GM12878 (cell line): Measurements from ENCODE around the gene IFIT3. TPM values are rescaled to one million over a fixed set of nuclear protein-coding genes. Genes with fewer than 3 reads are reported as not detected.

Experiments
- ATAC-seq: fragments of 200-7000 bp; cut with Tn5 transposase; 3 replicates; pipeline ENCODE4 v1.9.1; 2020; ENCODE audit warnings: mild to moderate bottlenecking, moderate library complexity
- BruUV-seq: library from RNA; stranded (reverse); fragments of 400-500 nt; replicated peaks from 2 replicates; lab custom pipeline; 2021; lab: Mats Ljungman, UMichigan
- CTCF ChIA-PET: fragments of 300-600 bp; sonication (Branson Sonifier 250); formaldehyde crosslinking; extraction: SDS; loops from one replicate; lab custom pipeline; 2021; ENCODE audit warnings: inconsistent platforms; lab: Yijun Ruan, JAX
- POLR2A ChIA-PET: fragments of 350-600 bp; formaldehyde crosslinking; extraction: SDS; loops from one replicate; lab custom pipeline; 2021; ENCODE audit warnings: inconsistent platforms; lab: Charles Lee
- RAD21 ChIA-PET: fragments of 300-600 bp; sonication (Branson Sonifier 250); formaldehyde crosslinking; loops from one replicate; lab custom pipeline; 2023; ENCODE audit warnings: antibody characterized with exemption; ENCODE audit not compliant: unreplicated experiment; lab: Charles Lee
- SMC1A ChIA-PET: fragments of 300-600 bp; sonication (Branson Sonifier 250); formaldehyde crosslinking; loops from one replicate; lab custom pipeline; 2023; ENCODE audit not compliant: unreplicated experiment, uncharacterized antibody; lab: Charles Lee
- DNase-seq: peaks from one replicate; pipeline ENCODE4 v3.0.0-alpha.2; 2011; ENCODE audit warnings: low read depth, low spot score
- FAIRE-seq: peaks from 3 replicates; lab custom pipeline; 2011; peaks lifted over from hg19 to GRCh38; lab: Jason Lieb, UNC
- H2AFZ ChIP-seq: 2 replicates; pipeline ENCODE4 v1.6.0; 2011; ENCODE audit warnings: low read depth, low read length, control low read depth; ENCODE audit not compliant: control insufficient read depth
- H3K27ac ChIP-seq: 2 replicates; pipeline ENCODE4 v1.5.1; 2011; ENCODE audit warnings: control low read depth; ENCODE audit not compliant: control insufficient read depth, insufficient read depth
- H3K27me3 ChIP-seq, 2 experiments: replicated peaks in 1 of 2; 2 replicates each; pipeline versions ENCODE4 v1.6.0 to v1.6.1; 2011; ENCODE audit warnings: low read length in 1 of 2; ENCODE audit not compliant: control insufficient read depth in 2 of 2, insufficient read depth in 2 of 2
- H3K36me3 ChIP-seq, 2 experiments: 2 replicates each; pipeline ENCODE4 v1.5.1; 2011; ENCODE audit warnings: low read length in 1 of 2; ENCODE audit not compliant: control insufficient read depth in 2 of 2, insufficient read depth in 2 of 2
- H3K4me1 ChIP-seq: 2 replicates; pipeline ENCODE4 v1.6.1; 2011; ENCODE audit warnings: mild to moderate bottlenecking, low read length, moderate library complexity, mixed read lengths; ENCODE audit not compliant: control insufficient read depth, insufficient read depth
- H3K4me2 ChIP-seq: 2 replicates; pipeline ENCODE4 v1.6.0; 2011; ENCODE audit warnings: control low read depth; ENCODE audit not compliant: control insufficient read depth, insufficient read depth
- H3K4me3 ChIP-seq: fragments of 200-600 bp; sonication (generic); 2 replicates; pipeline ENCODE4 v1.5.1; 2016
- H3K79me2 ChIP-seq: 2 replicates; pipeline ENCODE4 v1.6.0; 2011; ENCODE audit warnings: low read length; ENCODE audit not compliant: control insufficient read depth, insufficient read depth
- H3K9ac ChIP-seq: 2 replicates; pipeline ENCODE4 v1.8.0; 2011; ENCODE audit warnings: low read length, control low read depth, mixed read lengths; ENCODE audit not compliant: control insufficient read depth, insufficient read depth
- H3K9me3 ChIP-seq: replicated peaks from 3 replicates; pipeline ENCODE4 v1.5.1; 2011; ENCODE audit warnings: mild to moderate bottlenecking, low read length; ENCODE audit not compliant: control insufficient read depth, insufficient read depth
- H4K20me1 ChIP-seq: 2 replicates; pipeline ENCODE4 v1.6.0; 2011; ENCODE audit not compliant: control insufficient read depth, insufficient read depth
- BCL11A ChIP-seq: IDR thresholded peaks from 2 replicates; pipeline ENCODE4 v1.6.1; 2011; ENCODE audit warnings: low read depth, low read length
- GABPA ChIP-seq: IDR thresholded peaks from 2 replicates; pipeline ENCODE4 v1.6.1; 2014; ENCODE audit warnings: antibody characterized with exemption, low read depth, mild to moderate bottlenecking, inconsistent platforms
- POLR2AphosphoS2 ChIP-seq: IDR thresholded peaks from 2 replicates; pipeline ENCODE4 v1.6.1; 2011; ENCODE audit warnings: low read depth, mild to moderate bottlenecking, low read length, improper control_type of control experiment, moderate library complexity
- RAD21 ChIP-seq: IDR thresholded peaks from 2 replicates; pipeline ENCODE4 v1.6.1; 2011; ENCODE audit warnings: mild to moderate bottlenecking, low read depth, low read length, moderate library complexity; ENCODE audit not compliant: insufficient read depth
- RAD51 ChIP-seq: fragments of 450-650 bp; IDR thresholded peaks from 2 replicates; pipeline ENCODE4 v1.6.1; 2016; ENCODE audit warnings: moderate library complexity, mild to moderate bottlenecking, inconsistent platforms
- RFX5 ChIP-seq: IDR thresholded peaks from 2 replicates; pipeline ENCODE4 v1.6.1; 2011; ENCODE audit warnings: low read depth, low read length, improper control_type of control experiment
- STAT3 ChIP-seq: IDR thresholded peaks from 2 replicates; pipeline ENCODE4 v1.6.1; 2011; ENCODE audit warnings: low read depth, low read length, improper control_type of control experiment
- SUZ12 ChIP-seq: fragments of 200-600 bp; sonication (generic); IDR thresholded peaks from one replicate; pipeline ENCODE4 v1.6.1; 2018; ENCODE audit warnings: antibody characterized with exemption, mild to moderate bottlenecking; ENCODE audit not compliant: unreplicated experiment
- ZNF24 ChIP-seq: fragments of 450-650 bp; IDR thresholded peaks from 2 replicates; pipeline ENCODE4 v1.6.1; 2017; ENCODE audit warnings: antibody characterized with exemption, mild to moderate bottlenecking
- ZNF622 ChIP-seq: fragments of 450-650 bp; IDR thresholded peaks from 2 replicates; pipeline ENCODE4 v1.6.1; 2017; ENCODE audit warnings: mild to moderate bottlenecking, inconsistent platforms
- WGBS: methylation state at CpG from one replicate; pipeline ENCODE4 v1.1.6; 2016; ENCODE audit warnings: low lambda C conversion rate; ENCODE audit not compliant: insufficient replicate concordance, insufficient coverage; ENCODE audit errors: missing lambda C conversion rate; 5-methylcytosine and 5-hydroxymethylcytosine counted together
- in situ Hi-C: fragments of 300-500 bp; cut with MboI; formaldehyde crosslinking; loops from 9 replicates; pipeline ENCODE4 v1.14.3; 2018; ENCODE audit warnings: mixed read lengths
- intact Hi-C: fragments of 100-400 bp; cut with micrococcal nuclease; formaldehyde crosslinking; loops from one replicate; pipeline ENCODE4 v1.14.2; 2022; ENCODE audit not compliant: unreplicated experiment
- polyA plus RNA-seq, 11 experiments: library from polyadenylated mRNA; depleted of rRNA in 4 of 11; unstranded in 6 of 11; stranded (reverse) in 5 of 11; fragments of >200 nt; fragmentation: Nextera tagmentation in 4 of 11; fragmentation: Illumina TruSeq in 1 of 11; extraction: Ambion mirVana in 4 of 11; extraction: Trizol in 1 of 11; gene quantifications; 1 replicate in 1 of 11; 2 replicates in 10 of 11; pipeline versions ENCODE4 v1.2.1 to v1.2.3, GENCODE V29; 2011 to 2016; ENCODE audit warnings: inconsistent platforms in 2 of 11, missing spikeins in 2 of 11, low read depth in 1 of 11
- total RNA-seq, 4 experiments: library from RNA; depleted of rRNA in 3 of 4; stranded (reverse); fragments of >200 nt in 3 of 4; fragmentation: Illumina TruSeq in 1 of 4; extraction: Trizol in 1 of 4; gene quantifications; 2 replicates each; pipeline versions ENCODE4 v1.2.1 to v1.2.3, GENCODE V29; 2013 to 2021
- TF ChIP-seq, protein P1 (sequence below): fragments of 450-650 bp; IDR thresholded peaks from 2 replicates; pipeline ENCODE4 v1.6.1; 2016; ENCODE audit warnings: mild to moderate bottlenecking, moderate library complexity, borderline replicate concordance
- TF ChIP-seq, protein P2 (sequence below): fragments of 450-650 bp; formaldehyde crosslinking; IDR thresholded peaks from 2 replicates; pipeline ENCODE4 v1.4.0; 2020; ENCODE audit warnings: mild to moderate bottlenecking, moderate library complexity

The IFIT3 gene
- total and polyA plus RNA-seq, 10 of the 15 experiments (the other 5 are each of a cell fraction or from before 2014, with no cell fraction given) = 27.0 to 70.2 (median 51.1) TPM

- Histone ChIP-seq H4K20me1 (no peaks in the 10 kb centered on the region), H3K9ac (no peak overlapping the region), H3K4me1 (no peaks in the 10 kb centered on the region), H3K4me3 (no peak overlapping the region), H3K79me2 (no peaks in the 10 kb centered on the region), H3K27ac (no peak overlapping the region), H3K4me2 (no peak overlapping the region), H3K9me3 (no peaks in the 10 kb centered on the region), H3K27me3 (no peaks in the 10 kb centered on the region), H2AFZ (no peak overlapping the region), H3K36me3 (no peaks in the 10 kb centered on the region)
- no peak for TF ChIP-seq GABPA
- TF ChIP-seq RAD21 = no peak
- no peak for TF ChIP-seq ZNF622
- no peak for TF ChIP-seq ZNF24
- TF ChIP-seq, protein P1, sequence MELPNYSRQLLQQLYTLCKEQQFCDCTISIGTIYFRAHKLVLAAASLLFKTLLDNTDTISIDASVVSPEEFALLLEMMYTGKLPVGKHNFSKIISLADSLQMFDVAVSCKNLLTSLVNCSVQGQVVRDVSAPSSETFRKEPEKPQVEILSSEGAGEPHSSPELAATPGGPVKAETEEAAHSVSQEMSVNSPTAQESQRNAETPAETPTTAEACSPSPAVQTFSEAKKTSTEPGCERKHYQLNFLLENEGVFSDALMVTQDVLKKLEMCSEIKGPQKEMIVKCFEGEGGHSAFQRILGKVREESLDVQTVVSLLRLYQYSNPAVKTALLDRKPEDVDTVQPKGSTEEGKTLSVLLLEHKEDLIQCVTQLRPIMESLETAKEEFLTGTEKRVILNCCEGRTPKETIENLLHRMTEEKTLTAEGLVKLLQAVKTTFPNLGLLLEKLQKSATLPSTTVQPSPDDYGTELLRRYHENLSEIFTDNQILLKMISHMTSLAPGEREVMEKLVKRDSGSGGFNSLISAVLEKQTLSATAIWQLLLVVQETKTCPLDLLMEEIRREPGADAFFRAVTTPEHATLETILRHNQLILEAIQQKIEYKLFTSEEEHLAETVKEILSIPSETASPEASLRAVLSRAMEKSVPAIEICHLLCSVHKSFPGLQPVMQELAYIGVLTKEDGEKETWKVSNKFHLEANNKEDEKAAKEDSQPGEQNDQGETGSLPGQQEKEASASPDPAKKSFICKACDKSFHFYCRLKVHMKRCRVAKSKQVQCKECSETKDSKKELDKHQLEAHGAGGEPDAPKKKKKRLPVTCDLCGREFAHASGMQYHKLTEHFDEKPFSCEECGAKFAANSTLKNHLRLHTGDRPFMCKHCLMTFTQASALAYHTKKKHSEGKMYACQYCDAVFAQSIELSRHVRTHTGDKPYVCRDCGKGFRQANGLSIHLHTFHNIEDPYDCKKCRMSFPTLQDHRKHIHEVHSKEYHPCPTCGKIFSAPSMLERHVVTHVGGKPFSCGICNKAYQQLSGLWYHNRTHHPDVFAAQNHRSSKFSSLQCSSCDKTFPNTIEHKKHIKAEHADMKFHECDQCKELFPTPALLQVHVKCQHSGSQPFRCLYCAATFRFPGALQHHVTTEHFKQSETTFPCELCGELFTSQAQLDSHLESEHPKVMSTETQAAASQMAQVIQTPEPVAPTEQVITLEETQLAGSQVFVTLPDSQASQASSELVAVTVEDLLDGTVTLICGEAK = no peak
- TF ChIP-seq POLR2AphosphoS2 = no peak
- TF ChIP-seq STAT3 = no peak
- TF ChIP-seq, protein P2, sequence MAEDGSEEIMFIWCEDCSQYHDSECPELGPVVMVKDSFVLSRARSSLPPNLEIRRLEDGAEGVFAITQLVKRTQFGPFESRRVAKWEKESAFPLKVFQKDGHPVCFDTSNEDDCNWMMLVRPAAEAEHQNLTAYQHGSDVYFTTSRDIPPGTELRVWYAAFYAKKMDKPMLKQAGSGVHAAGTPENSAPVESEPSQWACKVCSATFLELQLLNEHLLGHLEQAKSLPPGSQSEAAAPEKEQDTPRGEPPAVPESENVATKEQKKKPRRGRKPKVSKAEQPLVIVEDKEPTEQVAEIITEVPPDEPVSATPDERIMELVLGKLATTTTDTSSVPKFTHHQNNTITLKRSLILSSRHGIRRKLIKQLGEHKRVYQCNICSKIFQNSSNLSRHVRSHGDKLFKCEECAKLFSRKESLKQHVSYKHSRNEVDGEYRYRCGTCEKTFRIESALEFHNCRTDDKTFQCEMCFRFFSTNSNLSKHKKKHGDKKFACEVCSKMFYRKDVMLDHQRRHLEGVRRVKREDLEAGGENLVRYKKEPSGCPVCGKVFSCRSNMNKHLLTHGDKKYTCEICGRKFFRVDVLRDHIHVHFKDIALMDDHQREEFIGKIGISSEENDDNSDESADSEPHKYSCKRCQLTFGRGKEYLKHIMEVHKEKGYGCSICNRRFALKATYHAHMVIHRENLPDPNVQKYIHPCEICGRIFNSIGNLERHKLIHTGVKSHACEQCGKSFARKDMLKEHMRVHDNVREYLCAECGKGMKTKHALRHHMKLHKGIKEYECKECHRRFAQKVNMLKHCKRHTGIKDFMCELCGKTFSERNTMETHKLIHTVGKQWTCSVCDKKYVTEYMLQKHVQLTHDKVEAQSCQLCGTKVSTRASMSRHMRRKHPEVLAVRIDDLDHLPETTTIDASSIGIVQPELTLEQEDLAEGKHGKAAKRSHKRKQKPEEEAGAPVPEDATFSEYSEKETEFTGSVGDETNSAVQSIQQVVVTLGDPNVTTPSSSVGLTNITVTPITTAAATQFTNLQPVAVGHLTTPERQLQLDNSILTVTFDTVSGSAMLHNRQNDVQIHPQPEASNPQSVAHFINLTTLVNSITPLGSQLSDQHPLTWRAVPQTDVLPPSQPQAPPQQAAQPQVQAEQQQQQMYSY = no peak
- no peak for TF ChIP-seq RFX5
- TF ChIP-seq RAD51 = no peak
- TF ChIP-seq BCL11A = no peak
- no peak for TF ChIP-seq SUZ12
- DNase-seq (no peak), FAIRE-seq (no peak), ATAC-seq (no peak)
- RAD21 ChIA-PET = no interaction called here
- in situ Hi-C loops (no loop called here), intact Hi-C loops (no loop called here)
- SMC1A ChIA-PET = interaction anchor here (1.2 kb wide), 1 partner anchor 10 kb away, joined by 6 read pairs; the partner anchor contains the start of gene IFIT2
- POLR2A ChIA-PET = no interaction called here
- BruUV-seq = no TSS peak
- 48% methylated on average over 1 of the region's 1 CpG for WGBS
- CTCF ChIA-PET = interaction anchor here (1.2 kb wide), 1 partner anchor 56 kb away, joined by 4 read pairs; no protein-coding TSS in a partner anchor
Measured at GRCh38 chr10:89312973-89313372, 14.8 kb upstream of the IFIT3 start.
